COLO668 (cell line): Measurements from ENCODE around the gene FAM20A.
"Not testable (repeated sequence)": the region's sequence is repeated elsewhere in the genome, so short reads cannot be mapped to it uniquely, and the experiment has no call there.

ENCODE experiments used
- DNase-seq: peaks from one replicate; lab custom pipeline; 2025; ENCODE audit not compliant: unreplicated experiment; lab: John Stamatoyannopoulos, UW

The FAM20A gene

DNA sequence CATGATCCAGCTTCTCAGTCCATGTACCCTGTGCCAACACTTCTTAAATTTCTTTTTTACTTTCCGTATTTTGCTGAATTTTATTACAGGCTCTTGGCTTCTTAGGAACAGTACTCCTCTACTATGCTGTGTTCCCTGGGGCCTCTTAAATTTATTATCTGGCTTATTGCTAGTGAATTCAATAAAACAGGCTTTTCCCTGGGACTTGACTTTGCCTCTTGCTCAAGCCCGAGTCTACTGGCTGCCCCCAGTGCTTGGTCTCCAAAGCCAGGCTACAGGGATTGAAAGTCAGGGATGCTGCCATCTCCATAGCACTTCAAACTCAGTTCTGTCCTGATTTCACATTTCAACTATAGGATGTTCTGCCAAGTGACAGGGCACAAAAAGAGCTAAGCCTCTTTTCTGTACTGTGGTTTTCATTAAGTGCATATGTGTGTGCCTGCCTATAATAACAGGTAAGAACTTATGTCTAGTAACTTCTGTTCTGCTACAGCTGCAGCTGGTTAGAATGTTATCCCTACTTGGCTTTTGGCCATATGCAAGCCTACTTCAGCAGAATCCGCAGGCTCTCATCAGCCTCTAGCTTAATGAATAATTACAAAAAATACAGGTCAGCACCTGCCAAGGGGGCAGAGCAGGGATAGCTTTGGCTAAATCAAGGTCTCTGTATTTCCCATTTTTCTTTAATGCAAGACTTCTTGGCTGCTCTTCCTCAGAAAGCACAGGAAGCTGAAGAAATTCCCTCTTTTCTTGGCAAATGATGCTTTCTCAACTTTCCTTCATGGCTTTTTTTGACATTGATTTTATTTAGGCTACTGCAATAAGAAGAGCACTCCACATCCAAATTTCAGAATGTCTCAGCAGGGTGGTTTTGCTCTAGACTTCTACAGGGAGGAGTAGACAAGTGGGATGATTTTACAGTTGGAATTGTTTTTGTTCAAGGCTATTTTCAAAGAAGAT lies 8.2 kb downstream of the FAM20A start:
- DNase-seq, result no peak

DNA sequence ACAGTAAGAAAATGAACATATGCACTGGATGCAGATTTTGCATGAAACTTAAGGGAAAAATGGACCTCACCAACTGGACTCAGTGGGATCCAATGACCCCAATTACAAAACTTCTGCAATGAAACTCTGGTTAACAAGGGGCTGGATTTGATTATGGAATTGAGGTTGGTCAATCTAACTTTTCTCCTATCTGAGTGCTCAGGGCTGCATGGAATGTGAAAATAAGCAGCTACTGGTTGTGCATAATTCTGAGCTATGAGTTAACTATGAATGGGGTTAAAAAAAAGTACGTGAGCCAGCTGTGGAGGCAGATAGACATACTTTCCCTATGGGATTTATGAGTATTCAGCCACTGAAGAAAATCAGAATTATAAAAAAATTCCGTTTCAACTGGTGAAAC lies 9.2 kb downstream of the FAM20A start:
- DNase-seq, result no peak

DNA sequence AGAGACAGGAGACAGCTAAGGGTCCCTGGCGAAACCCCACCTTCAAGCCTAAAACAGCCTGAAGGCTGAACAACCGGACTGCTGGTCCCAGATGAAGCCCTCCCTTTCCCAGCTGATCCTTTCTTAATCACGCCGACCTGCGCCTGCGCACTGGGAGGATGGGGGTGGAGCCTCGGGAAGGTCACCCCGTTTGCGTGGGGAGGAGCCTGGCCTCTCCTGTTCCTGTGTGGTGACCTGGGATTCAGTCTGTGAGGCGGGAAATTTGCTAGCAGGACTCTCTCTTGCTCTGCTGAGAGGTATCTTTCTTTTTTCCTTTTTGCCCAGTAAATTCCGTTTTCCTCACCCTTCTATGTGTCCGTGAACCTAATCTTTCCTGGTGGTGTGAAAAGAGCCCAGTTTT lies 9.6 kb downstream of the FAM20A start:
- no peak for DNase-seq

DNA sequence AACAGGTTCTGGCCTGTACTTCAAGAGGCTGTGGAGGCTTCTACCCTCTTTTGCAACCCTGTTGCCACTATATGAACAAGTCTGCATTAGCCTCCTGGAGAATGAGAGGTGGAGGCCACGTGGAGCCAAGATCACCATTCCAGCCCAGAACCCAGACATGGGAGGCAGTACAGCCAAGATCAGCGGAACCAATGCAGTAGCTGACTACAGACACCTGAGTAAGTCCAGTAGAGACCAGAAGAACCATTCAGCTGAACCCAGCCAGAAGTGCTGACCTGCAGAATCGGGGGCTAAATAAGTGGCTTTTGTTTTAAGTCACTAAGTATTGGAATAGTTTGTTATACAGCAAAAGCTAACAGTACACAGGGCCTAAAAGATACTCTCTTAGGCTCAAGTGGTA lies 12.1 kb downstream of the FAM20A start:
- no peak for DNase-seq

DNA sequence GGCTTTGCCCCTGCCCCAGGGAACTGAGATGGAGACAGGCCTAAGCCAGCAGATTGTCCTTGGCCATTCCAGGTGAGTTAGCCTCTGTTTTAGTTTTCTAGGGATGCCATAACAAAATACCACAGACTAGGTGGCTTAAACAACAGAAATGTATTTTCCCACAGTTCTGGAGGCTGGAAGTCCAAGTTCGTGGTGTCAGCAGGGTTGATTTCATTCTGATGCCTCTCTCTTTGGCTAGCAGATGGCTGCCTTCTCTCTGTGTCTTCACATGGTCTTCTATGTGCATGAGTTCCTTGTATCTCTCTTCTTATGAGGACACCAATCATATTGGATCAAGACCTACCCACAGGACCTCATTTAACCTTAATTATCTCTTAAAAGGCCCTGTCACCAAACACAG lies 12.8 kb downstream of the FAM20A start:
- DNase-seq, result no peak

DNA sequence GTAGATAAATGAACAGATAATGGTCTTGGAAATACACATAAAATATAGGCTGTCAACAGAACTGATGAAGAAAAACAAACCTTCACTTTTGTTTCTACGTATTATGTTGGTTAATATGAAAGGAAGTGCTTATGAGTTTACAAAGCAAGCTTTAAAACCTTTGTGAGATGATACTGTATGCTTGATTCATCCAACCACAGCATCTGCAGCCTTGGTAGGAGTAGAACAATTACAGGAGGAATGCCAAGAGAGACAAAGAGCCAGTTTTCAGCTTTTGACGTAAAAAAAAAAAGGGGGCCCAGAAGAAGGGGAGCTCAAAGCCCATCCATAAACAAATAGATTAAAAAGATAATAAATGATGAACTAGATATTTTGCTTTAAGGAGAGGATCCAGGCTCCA lies 13.3 kb downstream of the FAM20A start:
- no peak for DNase-seq

DNA sequence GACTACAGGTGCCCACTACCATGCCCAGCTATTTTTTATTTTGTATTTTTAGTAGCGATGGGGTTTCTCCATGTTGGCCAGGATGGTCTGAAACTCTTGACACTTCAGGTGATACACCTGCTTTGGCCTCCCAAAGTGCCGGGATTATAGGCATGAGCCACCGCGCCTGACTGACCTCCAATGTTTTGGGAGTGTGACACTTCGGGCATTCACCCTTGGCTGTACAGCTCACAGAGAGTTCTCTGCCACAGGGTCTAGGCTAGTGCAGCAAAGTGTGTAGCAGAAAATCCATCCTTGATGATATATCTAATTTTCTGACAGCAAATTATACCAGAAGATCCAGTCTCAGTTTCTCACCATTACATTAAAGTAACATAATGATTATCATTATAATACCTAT lies 14.1 kb downstream of the FAM20A start:
- DNase-seq, result no peak

DNA sequence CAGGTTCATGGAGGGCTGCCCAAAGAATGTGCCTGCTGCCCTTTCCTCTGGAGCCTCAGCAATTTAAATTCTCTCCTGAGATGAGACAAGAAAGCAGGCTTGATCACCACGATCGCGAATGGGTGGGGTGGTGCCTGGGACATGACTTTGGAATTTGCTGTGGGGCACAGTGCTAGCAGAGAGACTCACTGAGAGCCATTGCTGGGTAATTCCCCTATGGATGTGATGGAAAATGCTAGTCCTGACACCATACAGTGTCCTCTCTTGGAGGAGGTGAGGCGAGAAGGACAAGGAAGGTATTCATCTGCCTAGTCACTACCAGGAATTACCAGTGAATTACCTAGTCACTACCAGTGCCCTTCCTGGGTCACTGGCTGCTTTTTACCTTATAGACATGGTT lies 15.5 kb downstream of the FAM20A start:
- no peak for DNase-seq

DNA sequence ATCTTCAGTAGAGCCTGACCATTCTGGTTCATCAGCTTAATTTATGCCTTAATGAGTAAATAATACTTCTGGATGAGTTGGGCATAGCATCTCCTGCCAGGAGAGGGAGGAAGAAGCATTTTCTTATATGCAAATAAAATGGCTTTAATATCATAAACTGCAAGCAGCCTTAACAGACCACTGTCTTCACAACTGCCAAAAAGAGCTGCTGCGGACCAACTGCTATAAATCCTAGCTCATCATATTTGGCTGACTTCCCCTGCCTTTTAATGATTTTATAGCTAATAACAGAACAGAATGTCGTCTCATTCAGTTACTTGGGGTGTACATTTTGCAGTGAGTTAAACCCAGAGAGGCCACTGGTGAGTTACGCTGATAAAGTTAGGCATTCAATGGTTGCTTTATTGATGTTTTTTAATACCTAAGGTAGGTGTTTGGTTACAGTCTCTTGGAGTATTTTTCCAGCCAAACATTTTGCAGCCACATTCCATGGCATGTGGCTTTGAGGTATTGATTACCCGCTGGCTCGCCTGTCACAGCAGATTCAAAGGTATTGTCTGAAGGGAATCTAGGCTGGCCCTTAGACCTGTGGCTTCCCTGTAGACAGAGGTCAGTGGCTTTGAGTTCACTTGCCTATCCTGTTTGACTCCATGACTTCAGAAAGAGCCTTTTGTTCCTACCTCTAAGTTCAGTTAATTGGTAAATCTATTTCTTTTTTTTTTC lies 16.4 kb downstream of the FAM20A start:
- DNase-seq, result no peak

DNA sequence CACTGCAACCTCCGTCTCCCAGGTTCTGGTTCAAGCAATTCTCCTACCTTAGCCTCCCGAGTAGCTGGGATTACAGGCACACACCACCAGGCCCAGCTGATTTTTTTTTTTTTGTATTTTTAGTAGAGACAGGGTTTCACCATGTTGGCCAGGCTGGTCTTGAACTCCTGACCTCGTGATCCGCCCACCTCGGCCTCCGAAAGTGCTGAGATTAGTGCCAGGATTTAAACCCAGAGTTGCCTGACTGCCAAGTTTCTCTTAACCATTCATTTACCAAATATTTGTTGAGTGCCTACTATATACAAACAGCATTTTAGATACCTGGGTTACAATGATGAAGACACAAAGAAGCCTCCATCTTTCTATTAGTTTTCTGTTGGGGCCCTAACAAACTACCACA lies 18.3 kb downstream of the FAM20A start:
- not testable (repeated sequence) for DNase-seq

DNA sequence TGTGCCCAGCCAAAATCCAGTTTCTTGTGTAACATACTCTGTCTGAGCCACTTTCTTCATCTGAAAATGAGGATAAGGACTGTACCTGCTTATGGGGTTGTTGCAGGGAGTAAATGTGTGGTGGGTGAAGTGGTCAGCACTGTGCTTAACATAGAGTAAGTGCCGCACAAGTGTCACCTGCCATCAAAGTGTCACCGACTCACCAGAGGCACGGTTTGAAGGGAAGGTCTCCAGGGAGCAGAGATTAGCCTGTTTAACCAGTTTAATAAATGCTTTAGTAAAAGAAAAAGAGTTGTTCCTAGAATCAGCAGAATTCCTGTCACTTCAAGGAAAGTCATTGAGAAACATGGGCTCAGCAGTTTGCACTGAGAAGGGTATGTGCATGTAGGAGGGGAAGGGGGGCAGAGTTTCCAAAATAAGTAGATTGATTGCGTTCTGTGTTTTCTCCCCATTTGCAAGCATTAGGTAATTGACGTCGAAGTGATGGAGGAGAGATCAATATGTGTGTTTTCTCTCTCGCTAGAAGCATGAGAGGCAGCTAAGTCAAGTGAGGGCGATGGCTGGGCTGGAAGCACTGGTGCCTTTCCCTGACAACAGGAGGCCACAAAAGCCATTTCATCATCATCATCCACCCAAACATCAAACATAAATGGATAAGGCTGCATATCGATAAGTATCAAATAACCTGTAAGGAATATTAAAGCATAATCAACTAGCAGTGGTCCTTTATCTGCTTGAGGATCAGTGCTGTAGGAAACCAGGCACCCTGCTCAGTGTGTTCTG lies 19.1 kb downstream of the FAM20A start:
- no peak for DNase-seq

DNA sequence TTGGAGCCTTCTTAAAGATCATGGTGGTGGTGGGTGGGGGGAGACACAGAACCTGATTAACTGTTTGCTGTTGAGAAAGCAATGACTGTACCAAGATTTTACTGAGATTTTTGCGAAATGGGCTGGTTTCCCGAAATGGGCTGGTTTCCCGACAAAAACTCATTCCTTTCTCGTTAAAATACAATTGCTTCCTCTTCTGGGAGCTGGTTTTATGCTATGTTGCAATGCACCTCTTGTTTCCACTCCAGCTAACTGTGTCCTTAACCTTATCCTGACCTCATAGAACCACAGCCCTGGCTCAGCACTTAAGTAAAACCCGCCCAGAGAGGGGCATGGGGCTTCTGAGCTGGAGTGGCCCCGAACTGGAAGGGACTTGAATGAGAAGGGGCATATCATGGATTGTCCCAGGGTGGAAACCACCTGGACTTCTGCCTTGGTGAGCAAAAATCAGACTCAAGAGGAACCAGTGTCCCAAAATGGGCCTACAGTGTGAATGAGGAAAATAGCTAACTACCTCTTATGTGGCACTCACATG lies 20.9 kb downstream of the FAM20A start:
- DNase-seq, result no peak

DNA sequence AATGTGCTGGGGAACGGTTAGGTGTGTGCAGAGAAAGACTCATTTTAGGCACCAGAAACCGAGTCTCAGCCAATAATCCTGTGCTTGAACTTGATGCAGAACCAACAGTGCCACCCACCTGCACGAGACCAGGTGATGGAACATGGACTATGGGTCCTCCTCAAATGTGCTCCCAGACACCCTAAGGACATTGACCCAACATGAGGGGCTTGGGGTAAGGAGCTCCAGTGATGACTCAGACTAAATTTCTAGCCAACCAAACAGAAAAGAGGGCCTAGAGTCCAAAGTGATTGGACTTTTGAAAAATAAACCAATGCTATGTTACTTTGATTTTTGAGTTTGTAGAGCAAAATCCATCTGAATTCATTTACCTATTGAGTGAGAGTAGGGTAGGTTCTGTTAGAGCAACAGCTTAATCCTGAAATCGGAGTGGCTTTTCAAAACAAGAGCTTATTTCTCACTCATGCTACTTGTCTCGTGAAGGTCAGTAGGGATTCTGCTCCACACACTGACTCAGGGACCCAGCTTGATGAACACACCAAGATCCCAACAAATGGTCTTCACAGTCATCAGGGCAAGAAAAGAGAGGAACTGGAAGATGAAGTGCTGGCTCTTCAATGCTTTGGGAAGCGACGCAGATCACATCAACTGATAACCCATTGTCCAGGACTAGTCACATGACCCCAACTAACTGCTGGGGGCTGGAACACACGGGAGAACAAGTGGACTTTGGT lies 21.8 kb downstream of the FAM20A start:
- DNase-seq, result no peak

DNA sequence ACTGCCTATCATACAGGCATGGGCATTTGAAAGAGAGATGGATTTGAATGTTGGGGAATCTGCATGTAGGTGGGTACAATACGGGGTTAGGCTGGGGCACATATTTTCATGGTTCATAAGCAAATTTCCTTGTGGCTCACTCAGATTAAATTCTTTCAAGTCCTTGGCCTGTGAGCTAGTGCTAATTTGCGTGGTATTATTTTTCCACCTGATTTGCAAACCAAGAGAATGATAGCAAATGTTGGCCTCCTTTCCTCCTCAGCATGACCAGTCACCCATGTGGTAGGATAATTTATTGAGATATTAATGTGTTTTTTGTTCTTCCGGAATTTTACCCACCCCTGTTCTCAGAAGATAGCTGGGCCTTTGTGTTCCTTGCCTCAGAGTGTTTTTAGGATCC lies 22.9 kb downstream of the FAM20A start:
- no peak for DNase-seq

DNA sequence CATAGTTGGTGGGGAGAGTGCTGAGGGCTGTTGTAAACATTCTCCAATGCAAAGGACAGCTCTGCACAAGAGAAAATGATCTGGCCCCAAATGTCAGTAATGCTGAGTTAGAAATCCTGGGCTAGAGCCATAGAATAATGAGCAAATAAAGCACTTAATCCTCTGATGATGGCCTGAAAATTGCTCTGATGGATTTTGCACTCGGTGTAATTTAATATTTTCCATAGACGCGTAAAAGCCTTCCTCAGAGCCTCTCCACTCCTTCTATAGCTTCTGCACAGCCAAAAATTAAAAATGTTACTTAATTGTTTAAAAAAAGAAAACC lies 23.7 kb downstream of the FAM20A start:
- no peak for DNase-seq

DNA sequence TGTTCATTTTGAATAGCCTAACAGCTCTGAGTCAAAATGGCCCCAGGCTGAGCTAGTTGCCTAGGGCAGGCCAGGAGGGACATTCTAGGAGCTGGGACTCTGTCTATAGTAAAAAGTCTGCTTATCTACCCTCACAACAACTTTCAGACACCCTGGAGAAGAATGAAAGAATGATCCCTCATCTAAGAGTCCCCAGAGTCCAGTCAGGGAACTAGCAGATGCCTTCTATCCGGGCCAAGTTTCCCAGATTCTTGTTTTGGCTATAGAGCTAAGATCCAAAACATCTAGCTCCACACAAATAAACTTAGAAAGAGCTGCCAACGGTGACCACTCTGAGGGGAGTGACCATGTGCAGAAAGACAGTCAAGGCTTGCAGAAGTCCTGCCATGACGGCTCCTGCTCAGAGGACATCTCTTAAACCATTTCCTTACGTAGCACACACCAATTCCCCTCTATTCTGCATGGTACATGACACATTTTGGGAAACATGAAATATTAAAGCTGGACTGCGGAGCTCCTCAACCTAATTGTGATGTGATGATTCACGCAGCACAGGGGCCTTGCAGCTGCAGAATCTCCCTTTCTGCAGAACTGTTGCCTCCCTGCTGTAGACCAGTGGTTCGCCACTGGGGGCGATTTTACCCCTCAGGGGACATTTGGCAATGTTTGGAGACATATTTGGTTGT lies 24.2 kb downstream of the FAM20A start:
- no peak for DNase-seq

DNA sequence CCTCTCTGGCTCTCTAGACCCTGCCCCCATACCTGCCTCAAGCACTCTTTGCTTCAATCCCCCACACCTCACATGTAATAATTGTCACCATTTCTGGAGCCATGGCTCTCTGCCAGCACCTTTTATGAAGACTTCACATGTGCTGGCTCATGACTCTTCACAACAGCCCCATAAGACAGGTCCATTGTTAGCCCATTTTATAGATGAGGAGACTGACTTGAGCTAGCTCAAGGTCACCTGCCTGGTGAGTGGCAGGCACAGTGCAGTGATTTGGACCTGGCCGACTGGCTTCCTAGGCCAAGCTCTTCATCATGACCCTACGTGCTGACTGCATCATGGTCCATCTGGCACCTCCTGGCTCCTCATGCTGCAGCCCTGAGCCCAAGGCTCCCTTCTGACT lies 25.0 kb downstream of the FAM20A start:
- DNase-seq, result no peak

DNA sequence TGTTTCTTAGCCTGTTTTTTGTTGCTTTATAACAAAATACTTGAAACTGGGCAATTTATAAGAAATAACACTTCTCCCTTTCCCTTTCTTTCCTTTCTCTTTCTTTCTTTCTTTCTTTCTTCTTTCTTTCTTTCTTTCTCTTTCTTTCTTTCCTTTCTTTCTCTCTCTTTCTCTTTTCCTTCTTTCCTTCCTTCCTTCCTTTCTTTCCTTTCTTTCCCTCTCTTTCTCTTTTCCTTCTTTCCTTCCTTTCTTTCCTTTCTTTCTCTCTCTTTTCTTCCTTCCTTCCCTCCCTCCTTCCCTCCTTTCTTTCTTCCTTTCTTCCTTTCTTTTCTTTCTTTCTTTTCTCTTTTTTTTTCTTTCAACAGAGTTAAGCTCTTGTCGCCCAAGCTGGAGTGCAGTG lies 27.8 kb downstream of the FAM20A start:
- DNase-seq, result no peak

DNA sequence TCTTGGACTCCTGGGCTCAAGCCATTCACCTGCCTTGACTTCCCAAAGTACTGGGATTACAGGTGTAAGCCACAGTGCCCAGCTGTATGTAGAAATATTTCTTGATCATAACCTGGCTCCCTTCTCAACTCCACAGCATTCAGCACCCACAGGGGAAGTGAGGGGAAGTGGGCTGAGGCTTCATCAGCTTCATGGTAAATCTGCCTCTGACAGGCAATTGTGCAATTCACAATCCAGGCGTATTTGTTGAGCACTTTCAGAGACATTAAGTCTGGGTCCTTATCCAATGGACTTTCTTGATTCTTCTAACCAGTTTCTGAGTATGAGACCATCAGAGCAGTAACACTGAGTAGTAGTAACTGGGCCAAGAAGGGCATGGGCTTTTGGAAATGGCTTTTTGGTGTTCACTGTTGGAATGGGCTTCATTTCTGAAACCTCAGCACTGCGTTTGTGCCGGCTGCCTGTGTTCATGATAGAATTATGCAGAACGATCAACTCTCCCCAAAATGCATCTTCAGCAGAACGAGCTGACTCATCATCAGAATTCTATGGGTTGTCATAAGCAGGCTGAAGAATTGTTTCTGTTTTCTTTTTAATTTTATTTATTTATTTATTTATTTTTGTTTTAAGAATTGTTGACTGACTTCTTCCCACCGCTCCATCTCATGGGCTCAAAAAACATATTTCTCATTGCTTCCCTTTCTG lies 28.9 kb downstream of the FAM20A start:
- DNase-seq, result no peak

DNA sequence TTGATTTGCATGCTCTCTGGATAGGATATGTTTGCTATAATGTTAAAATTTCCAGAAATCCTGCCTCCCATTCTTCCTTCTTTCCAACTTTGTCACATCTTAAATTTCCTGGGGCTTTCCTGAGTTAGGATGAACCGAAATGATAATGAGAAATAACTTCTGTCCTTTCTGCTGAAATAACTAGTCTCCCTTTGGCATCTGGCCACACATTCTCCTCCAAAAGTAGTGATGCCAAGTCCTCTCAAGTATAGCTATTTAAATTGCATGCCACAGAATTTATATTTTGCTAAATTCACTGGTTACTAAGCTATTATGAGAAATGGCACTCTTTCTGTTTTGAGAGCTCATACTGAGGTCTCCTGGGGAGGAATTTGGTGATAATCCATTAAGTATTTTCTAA lies 30.6 kb downstream of the FAM20A start:
- no peak for DNase-seq
